Epithelial cell of esophagus (primary cell): ENCODE data around the gene DCN.
A peak's percentile ranks its signal among the peaks of the same experiment; 100 is the strongest.

Source experiments
- DNase-seq: peaks from one replicate; pipeline ENCODE4 v3.0.0; 2010; ENCODE audit warnings: low read depth
- H3K4me3 ChIP-seq: 2 replicates; pipeline ENCODE4 v1.5.1; 2011; ENCODE audit warnings: mild to moderate bottlenecking, low read length, control low read depth
- CTCF ChIP-seq: IDR thresholded peaks from 2 replicates; pipeline ENCODE4 v1.5.1; 2011; ENCODE audit warnings: low read depth, mild to moderate bottlenecking, low read length, control low read depth, inconsistent platforms; ENCODE audit not compliant: insufficient read depth; ENCODE audit errors: missing control alignments

Gene DCN

DNA sequence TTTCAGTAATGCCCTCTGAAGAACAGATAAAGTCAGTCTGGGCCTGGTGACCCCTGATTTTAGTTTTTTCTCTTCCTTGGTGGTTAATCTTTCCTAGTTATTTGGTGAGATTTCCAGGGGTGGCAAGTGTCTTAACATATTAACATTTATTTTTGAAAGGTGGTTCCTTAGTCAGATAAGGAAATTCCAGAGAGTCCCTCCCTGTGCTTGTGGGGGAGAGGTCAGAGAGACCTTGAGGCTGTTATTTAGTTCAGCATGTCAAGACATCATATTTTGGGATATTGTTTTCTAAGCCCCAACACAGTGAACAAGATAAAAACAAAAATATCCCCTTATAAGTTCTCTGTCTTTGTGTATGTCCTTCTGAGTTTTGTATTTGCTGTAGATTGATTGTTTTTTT is 61.8 kb downstream of the DCN start:
- no peak for DNase-seq
- TF ChIP-seq CTCF = no peak
- no peak overlapping the region for H3K4me3 ChIP-seq

GRCh38 chr12:91119089-91119488 is 63.5 kb downstream of the DCN start:
- DNase-seq = peak; percentile 74
- TF ChIP-seq CTCF = no peak
- H3K4me3 ChIP-seq = no peak overlapping the region

- H3K4me3 ChIP-seq = no peak overlapping the region
- DNase-seq = no peak
- TF ChIP-seq CTCF = no peak
Observed at GRCh38 chr12:91113621-91114020, 69.0 kb downstream of the DCN start.

GRCh38 chr12:91111366-91112325 is 71.0 kb downstream of the DCN start, which contains the start of gene LUM:
Gene LUM, minus strand, starts transcription at chr12:91111494. Its CDS starts 2,515 bp downstream, at chr12:91108979.
- DNase-seq = peak; percentile 35
- no peak within 1 kb of the TSS for H3K4me3 ChIP-seq
- TF ChIP-seq CTCF = no peak

- no peak overlapping the region for H3K4me3 ChIP-seq
- no peak for DNase-seq
- no peak for TF ChIP-seq CTCF
Observed at GRCh38 chr12:91110311-91110924, 72.2 kb downstream of the DCN start.

- H3K4me3 ChIP-seq = no peak overlapping the region
- TF ChIP-seq CTCF = no peak
- DNase-seq = no peak
Observed at GRCh38 chr12:91109581-91110310, 72.9 kb downstream of the DCN start.
